IMR-90 (cell line): ENCODE data around the gene EPHB1.

ENCODE experiments used
- CEBPB ChIP-seq: IDR thresholded peaks from 2 replicates; pipeline ENCODE4 v1.6.1; 2012; ENCODE audit warnings: low read depth, low read length, improper control_type of control experiment
- CHD1 ChIP-seq: IDR thresholded peaks from 2 replicates; pipeline ENCODE4 v1.6.1; 2012; ENCODE audit warnings: low read depth, low read length, improper control_type of control experiment
- CTCF ChIP-seq: conservative IDR thresholded peaks from 2 replicates; pipeline ENCODE4 v1.5.1; 2012; ENCODE audit warnings: mild to moderate bottlenecking, low read depth, low read length, improper control_type of control experiment
- ELK1 ChIP-seq: fragments of 150-350 bp; IDR thresholded peaks from 2 replicates; pipeline ENCODE4 v1.6.1; 2016; ENCODE audit warnings: low read depth, mild to moderate bottlenecking, low read length, moderate library complexity, borderline replicate concordance
- FOS ChIP-seq: fragments of 150-350 bp; IDR thresholded peaks from 2 replicates; pipeline ENCODE4 v1.6.1; 2016; ENCODE audit warnings: low read depth, low read length
- MAZ ChIP-seq: IDR thresholded peaks from 2 replicates; pipeline ENCODE4 v1.6.1; 2012; ENCODE audit warnings: low read depth, mild to moderate bottlenecking, low read length, improper control_type of control experiment, moderate library complexity, borderline replicate concordance
- MXI1 ChIP-seq: IDR thresholded peaks from 2 replicates; pipeline ENCODE4 v1.6.1; 2012; ENCODE audit warnings: low read depth, mild to moderate bottlenecking, low read length, moderate library complexity, borderline replicate concordance
- NFE2L2 ChIP-seq: fragments of 150-350 bp; IDR thresholded peaks from 2 replicates; pipeline ENCODE4 v1.6.1; 2016; ENCODE audit warnings: low read depth, mild to moderate bottlenecking, low read length
- POLR2A ChIP-seq: IDR thresholded peaks from 2 replicates; pipeline ENCODE4 v1.6.1; 2012; ENCODE audit warnings: mild to moderate bottlenecking, low read depth, low read length
- RFX5 ChIP-seq: IDR thresholded peaks from 2 replicates; pipeline ENCODE4 v1.8.0; 2012; ENCODE audit warnings: low read depth, mild to moderate bottlenecking, low read length, moderate library complexity
- SMC3 ChIP-seq: fragments of 150-350 bp; IDR thresholded peaks from 2 replicates; pipeline ENCODE4 v1.6.1; 2016; ENCODE audit warnings: low read depth, mild to moderate bottlenecking, antibody characterized with exemption, low read length, moderate library complexity
- USF2 ChIP-seq: fragments of 150-350 bp; IDR thresholded peaks from 2 replicates; pipeline ENCODE4 v1.6.1; 2017; ENCODE audit warnings: mild to moderate bottlenecking, antibody characterized with exemption, low read length, low read depth

GRCh38 chr3:135071483-135071882 lies 276.4 kb downstream of the EPHB1 start:
- TF ChIP-seq CTCF (no peak), POLR2A (no peak), CEBPB (no peak), RFX5 (no peak), CHD1 (no peak), SMC3 (no peak), ELK1 (no peak), USF2 (no peak), MXI1 (no peak), FOS (no peak), NFE2L2 (no peak), MAZ (no peak)
